Posterior cingulate gyrus (tissue), 11 donors: ENCODE results near the gene APBA3.
"Not testable (repeated sequence)": the region's sequence is repeated elsewhere in the genome, so short reads cannot be mapped to it uniquely, and the experiment has no call there.

Experiments
- DNase-seq, 10 donors: peaks; one replicate each; pipeline versions ENCODE4 v3.0.0 to v3.0.0-alpha.2; 2020 to 2021; ENCODE audit warnings: mixed read lengths in 3 of 10
- intact Hi-C: fragments of 100-400 bp; cut with DNase I; formaldehyde crosslinking; loops from one replicate; pipeline ENCODE4 v1.15.1; 2023

APBA3 gene

GRCh38 chr19:3773814-3774515 lies 12.5 kb upstream of the APBA3 start:
- intact Hi-C loops: no loop called here
- no peak for DNase-seq

GRCh38 chr19:3771906-3772455 lies 10.5 kb upstream of the APBA3 start, which contains the start of gene RAX2:
Gene RAX2, minus strand, starts transcription at chr19:3772228. Its CDS starts 486 bp downstream, at chr19:3771742.
- intact Hi-C loops: no loop called here
- no peak for DNase-seq

- intact Hi-C loops: no loop called here
- DNase-seq: no peak
These were observed 9.8 kb upstream of the APBA3 start for GRCh38 chr19:3771000-3771905.

DNA sequence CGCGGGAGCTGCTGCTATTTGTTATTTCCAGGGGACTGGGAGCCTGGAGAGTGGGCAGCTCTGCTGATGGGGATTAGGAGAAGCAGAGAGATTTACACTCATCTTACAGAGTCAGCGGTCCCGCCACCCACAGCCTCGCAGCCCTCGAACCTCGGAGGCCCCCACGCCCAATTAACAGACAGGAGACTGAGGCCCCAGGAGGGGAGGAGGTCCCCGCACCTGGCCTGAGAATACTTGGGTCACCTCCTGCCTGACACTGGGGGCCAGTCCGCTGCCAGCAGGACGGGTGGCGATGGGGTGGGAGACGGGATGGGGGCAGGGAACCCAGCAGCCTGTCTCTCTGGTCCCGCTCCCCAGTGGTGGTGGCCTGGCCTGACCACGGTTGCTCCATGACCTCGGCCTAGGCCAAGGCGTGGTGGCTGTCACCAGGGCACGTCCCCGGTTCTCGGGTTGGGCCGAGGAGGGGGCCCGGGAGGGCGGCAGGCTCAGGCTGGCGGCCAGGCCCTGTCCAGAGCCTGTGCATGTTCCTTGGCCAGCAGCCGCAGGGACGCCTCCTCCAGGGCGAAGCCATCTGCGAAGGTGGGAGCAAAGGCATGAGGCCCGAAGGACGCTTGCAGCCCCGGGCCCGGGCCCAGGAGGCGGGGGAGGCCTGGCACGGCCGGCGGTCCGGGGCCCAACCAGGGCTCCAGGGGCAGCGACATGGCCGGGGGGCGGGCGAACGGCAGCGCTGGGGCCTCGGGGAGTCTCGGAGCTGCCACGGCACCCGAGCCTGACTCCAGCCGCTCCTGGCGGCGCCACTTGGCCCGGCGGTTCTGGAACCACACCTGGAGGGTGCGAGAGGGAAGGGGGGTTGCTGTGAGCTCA lies 8.9 kb upstream of the APBA3 start:
- DNase-seq: no peak
- intact Hi-C loops: no loop called here

DNA sequence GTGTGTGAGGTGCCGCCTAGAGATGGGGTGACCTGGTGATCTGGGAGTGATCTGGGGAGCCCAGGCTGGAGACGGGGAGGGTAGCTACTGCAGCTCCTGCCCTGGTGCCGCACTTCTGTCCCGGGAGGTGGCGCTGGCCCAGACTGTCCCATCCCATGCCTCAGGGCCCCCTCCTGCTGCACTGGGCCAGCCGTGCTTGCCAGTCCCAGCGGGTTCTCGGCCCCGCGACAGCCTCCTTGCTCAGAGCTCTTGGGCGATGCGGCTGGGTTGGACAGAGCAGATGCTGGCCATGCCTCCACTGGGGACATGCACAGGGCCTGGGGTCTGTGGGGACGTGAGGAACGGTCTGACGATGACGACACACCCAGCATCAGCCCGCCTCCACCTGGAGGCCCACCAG lies 8.0 kb upstream of the APBA3 start:
- intact Hi-C loops: no loop called here
- DNase-seq: no peak

GRCh38 chr19:3768748-3769099 lies 7.2 kb upstream of the APBA3 start:
- intact Hi-C loops: no loop called here
- no peak for DNase-seq

DNA sequence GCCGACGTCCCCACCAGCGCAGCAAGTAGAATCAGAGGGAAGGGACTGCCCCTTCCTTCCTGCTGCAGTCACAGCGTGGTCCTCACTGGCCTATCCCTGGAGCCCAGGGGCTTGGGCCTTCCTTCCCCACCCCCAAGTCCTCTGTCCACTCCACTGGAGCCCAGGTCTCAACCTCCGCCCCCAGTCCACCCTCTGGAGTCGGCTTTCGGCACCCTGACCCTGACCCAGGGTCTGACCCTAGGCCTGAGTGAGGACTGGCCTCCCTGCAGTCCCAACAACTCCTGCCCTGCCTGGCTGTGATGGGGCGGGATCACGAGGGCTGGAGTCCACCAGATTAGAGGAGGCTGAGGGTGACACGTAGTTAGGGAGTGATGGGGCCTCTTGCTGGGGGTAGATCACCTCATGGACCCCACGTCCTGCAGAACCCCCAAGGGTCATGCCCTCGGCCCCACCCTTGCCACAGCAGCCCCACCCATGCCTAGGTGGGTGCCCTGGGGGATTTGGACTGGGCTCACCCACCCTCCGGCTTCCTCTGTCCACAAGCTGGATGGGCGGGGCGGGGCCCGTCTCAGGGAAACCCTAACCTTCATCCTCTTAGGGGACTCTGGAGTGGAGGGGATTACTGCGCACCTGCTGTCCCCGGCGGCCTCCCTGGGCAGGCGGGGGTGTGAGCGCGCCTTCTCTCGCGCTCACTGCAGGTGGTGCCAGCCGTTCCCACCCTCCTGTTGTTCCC lies 6.7 kb upstream of the APBA3 start:
- no peak for DNase-seq
- intact Hi-C loops: no loop called here

DNA sequence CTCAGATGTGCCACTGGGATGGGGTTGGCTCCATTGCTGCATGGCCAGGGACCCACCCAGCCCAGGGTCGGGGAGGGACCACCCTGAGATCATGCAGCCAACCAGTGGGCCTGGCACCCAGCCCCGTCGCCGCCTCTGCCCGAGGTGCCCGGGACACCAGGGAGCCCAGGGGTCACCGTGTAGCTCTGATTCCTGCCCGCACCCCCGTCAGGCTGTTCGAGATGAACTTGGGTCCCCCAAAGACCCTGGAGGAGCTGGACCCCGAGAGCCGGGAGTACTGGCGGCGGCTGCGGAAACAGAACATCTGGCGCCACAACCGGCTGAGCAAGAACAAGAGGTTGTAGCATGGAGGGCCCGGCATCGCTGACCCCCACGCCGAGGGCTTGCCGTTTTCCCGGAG lies 5.6 kb upstream of the APBA3 start:
- DNase-seq: no peak
- intact Hi-C loops: no loop called here

GRCh38 chr19:3766520-3766919 lies 5.0 kb upstream of the APBA3 start:
- DNase-seq: no peak
- intact Hi-C loops: no loop called here

DNA sequence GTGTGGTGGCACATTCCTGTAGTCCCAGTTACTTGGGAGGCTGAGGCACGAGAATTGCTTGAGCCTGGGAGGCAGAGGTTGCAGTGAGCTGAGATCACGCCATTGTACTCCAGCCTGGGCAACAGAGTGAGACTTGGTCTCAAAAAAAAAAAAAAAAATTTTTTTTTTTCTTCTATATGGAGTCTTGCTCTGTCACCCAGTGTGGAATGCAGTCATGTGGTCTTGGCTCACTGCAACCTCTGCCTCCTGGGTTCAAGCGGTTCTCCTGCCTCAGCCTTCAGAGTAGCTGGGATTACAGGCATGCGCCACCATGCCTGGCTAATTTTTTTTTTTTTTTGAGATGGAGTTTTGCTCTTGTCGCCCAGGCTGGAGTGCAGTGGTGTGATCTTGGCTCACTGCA lies 4.3 kb upstream of the APBA3 start:
- intact Hi-C loops, DNase-seq: not testable (repeated sequence)

- DNase-seq: no peak
- intact Hi-C loops: no loop called here
These were observed 3.6 kb upstream of the APBA3 start for GRCh38 chr19:3765121-3765520.

GRCh38 chr19:3762501-3763459 lies 1.3 kb upstream of the APBA3 start, which contains the start of gene MRPL54:
Gene MRPL54, plus strand, starts transcription at chr19:3762682. Its CDS starts 19 bp downstream, at chr19:3762701.
- peak; percentile 97 to 100 (median 99) for DNase-seq
- intact Hi-C loops: no loop called here

DNA sequence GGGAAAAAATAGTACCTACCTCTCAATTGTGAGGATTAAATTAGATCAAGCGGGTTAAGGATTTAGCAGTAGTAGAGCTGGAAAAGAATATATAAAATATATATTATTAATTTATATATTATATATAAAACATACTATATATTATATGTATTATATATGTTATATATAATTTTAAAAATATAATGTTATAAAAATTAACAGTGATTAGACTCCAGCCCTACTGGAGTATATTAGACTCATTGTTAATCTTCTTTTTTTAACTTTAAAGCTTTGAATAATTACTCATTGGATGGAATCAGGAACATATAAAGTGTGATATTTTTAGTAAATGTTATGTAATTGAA lies 610 bp upstream of the APBA3 start:
- intact Hi-C loops: no loop called here
- DNase-seq: no peak

GRCh38 chr19:3760871-3761361 lies 576 bp downstream of the APBA3 start:
- no peak for DNase-seq
- intact Hi-C loops: no loop called here

DNA sequence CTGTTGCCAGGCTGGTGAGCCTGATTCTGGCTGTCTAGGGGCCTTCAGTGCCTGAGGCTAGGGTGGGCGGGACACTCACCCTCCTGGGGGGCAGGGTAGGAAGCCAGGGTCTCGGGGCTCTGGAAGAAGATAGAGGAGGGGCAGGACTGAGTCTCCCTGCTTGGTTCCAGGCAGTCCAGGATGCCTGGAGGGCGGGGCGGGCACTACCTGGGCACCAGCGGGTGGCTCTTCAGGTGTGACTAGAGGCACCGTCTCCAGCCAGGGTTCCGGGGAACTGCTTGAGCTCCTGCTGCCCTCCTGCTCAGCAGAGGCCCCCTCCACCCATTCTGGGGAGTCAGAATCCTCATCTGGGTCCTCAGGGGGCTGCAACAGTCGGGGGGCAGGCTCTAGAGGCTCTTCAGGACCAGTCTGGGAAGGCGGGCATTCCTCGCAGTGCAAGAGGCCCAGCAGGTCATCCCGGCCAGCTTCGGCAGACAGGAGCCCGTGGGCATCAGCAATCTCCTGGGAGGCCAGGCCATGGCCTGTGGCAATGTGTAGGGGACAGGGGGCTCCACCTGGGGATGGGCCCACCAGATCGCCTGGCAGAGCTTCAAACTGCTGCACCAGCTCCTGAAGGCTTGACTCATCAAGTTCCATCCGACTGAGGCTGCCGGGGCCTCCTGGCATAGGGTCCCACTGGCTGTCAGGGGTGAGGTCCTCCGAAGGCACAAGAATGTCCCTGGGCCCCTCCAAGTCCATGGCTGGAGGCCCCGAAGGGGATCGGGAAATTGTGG lies 1.8 kb downstream of the APBA3 start:
- no peak for DNase-seq
- intact Hi-C loops: no loop called here

DNA sequence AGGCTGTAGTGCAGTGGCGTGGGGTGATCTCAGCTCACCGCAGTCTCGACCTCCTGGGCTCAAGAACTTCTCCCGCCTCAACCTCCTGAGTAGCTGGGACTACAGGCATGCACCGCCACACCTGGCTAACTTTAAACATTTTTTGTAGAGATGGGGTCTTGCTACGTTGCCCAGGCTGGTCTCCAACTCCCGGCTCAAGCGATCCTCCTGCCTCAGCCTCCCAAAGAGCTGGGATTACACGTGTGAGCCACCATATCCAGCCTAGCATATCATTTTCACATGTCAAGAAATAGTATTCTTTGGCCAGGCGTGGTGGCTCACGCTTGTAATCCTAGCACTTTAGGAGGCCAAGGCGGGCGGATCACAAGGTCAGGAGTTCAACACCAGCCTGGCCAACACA lies 3.2 kb downstream of the APBA3 start:
- intact Hi-C loops, DNase-seq: not testable (repeated sequence)

GRCh38 chr19:3757705-3758104 lies 3.8 kb downstream of the APBA3 start:
- DNase-seq, intact Hi-C loops: not testable (repeated sequence)
